Fibroblast of upper back skin (primary cell): ENCODE data around the gene PPP2R3A.
"Not testable (repeated sequence)": the region's sequence is repeated elsewhere in the genome, so short reads cannot be mapped to it uniquely, and the experiment has no call there.

Experiments
- DNase-seq: peaks from one replicate; pipeline ENCODE4 v3.0.0-alpha.2; 2013

PPP2R3A gene

DNA sequence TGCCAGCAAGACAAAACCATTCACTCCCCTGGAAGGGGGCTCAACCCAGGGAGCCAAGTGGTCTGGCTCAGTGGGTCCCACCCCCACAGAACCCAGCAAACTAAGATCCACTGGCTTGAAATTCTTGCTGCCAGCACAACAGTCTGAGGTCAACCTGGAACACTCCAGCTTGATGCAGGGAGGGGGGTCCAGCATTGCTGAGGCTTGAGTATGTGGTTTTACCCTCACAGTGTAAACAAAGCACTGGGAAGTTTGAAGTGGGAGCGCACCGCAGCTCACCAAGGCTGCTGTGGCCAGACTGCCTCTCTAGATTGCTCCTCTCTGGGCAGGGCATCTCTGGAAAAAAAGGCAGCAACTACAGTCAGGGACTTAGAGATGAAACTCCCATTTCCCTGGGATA, 148.9 kb downstream of the PPP2R3A start:
- no peak for DNase-seq

DNA sequence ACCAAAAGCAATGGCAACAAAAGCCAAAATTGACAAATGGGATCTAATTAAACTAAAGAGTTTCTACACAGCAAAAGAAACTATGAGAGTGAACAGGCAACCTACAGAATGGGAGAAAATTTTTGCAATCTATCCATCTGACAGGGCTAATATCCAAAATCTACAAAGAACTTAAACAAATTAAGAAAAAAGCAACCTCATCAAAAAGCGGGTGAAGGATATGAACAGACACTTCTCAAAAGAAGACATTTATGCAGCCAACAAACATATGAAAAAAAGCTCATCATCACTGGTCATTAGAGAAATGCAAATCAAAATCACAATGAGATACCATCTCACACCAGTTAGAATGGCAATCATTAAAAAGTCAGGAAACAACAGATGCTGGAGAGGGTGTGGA, 153.8 kb downstream of the PPP2R3A start:
- not testable (repeated sequence) for DNase-seq

GRCh38 chr3:136119783-136120182, 154.3 kb downstream of the PPP2R3A start:
- DNase-seq: not testable (repeated sequence)

DNA sequence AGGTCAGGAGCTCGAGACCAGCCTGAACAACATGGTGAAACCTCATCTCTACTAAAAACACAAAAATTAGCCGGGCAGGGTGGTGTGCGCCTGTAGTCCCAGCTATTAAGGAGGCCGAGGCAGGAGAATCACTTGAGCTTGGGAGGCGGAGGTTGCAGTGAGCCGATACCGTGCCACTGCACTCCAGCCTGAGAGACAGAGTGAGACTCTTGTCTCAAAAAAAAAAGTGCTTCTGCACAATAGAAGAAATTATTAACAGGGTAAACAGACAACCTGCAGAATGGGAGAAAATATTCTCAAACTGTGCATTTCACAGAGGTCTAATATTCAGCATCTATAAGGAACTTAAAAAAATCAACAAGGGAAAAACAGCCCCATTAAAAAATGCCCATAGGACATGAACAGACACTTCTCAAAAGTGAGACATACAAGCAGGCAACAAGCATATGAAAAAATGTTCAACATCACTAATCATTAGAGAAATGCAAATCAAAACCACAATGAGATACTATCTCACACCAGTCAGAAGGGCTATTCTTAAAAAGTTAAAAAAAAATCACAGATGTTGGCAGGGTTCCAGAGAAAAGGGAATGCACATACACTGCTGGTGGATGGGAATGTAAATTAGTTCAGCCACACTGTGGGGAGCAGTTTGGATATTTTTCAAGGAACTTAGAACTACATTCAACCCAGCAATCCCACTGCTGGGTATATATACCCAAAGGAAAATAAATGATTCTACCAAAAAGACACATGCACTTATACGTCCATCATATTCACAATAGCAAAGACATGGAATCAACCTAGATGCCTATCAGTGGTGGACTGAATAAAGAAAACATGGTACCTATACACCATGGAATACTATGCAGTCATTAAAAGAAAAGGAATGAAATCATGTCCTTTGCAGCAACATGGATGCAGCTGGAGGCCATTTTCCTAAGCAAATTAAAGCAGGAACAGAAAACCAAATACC, 155.1 kb downstream of the PPP2R3A start:
- DNase-seq: peak; percentile 81

DNA sequence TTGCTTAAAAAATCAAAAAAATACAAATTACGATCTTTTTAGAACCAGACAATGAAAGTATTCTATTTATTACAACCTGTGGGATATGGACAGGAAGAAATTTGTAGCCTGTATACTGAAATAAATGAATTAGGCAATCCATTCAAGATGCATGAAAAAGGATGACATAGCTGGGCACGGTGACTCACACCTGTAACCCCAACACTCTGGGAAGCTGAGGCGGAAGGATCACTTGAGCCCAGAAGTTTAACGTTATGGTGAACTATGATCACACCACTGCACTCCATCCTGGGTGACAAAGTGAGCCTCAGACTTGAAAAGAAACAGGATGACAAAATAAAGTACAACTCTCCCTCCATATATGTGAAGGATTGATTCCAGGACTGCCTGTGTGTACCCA, 156.5 kb downstream of the PPP2R3A start:
- DNase-seq: no peak

DNA sequence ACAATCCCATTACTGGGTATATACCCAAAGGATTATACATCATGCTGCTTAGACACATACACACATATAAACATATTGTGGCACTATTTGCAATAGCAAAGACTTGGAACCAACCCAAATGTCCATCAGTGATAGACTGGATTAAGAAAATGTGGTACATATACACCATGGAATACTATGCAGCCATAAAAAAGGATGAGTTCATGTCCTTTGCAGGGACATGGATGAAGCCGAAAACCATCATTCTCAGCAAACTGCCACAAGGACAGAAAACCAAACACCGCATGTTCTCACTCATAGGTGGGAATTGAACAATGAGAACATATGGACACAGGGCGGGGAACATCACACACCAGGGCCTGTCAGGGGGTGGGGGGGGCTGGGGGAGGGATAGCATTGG, 166.1 kb downstream of the PPP2R3A start:
- not testable (repeated sequence) for DNase-seq

- no peak for DNase-seq
Measured at GRCh38 chr3:136134091-136134490, 168.6 kb downstream of the PPP2R3A start.

DNA sequence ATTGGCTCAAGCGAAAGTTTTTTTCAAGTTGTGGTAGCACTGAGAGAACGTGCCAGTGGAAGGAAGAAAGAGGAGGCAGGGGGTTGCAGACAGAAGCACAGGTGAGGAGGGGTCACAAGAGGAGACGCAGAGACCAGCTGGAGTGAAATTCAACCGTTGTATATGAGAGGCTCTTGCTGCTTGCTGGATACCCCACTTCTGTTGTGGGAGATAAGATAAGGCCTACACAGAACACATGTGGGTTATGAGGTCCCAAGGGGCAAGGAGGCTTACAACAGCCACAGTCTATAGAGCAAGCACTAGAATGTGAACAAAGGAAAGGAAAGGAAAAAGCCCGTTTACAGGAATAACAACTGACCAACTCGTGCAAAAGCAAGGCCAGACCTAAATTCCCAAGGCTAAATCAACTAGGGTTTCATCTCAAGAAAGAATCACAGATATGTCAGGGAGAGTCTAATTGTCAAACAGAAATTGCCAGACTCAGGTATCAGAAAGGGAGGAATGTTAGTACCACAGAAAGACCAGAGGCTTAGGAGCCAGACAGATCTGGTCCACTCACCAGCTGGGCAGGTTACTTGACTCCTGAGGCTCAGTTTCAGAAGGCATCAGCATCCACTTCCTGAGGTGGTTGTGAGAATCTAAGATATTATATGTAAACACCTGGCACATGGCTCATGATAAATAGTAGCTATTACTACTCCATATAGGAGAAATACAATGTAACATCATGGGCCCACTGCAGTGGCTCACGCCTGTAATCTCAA, 169.7 kb downstream of the PPP2R3A start:
- no peak for DNase-seq

DNA sequence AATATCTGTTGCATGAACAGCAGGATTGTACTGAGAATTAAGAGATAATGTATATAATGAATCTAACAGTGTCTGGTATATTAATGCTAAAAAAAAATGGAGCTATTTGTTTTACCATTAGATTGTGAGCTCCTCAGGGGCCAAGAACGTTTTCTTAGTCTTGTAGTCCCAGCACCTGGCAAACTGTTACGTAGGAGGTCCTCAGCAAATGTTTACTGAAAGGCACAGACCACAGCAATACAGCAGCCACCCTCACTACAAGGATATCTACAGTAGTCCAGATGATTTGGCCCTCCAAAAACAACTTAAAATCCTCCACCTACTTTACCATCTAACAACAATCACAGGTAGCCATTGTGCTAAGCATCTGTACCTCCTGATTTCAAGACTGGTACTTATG, 170.9 kb downstream of the PPP2R3A start:
- no peak for DNase-seq

- peak; percentile 37 for DNase-seq
Measured at GRCh38 chr3:136141291-136141785, 175.8 kb downstream of the PPP2R3A start.

DNA sequence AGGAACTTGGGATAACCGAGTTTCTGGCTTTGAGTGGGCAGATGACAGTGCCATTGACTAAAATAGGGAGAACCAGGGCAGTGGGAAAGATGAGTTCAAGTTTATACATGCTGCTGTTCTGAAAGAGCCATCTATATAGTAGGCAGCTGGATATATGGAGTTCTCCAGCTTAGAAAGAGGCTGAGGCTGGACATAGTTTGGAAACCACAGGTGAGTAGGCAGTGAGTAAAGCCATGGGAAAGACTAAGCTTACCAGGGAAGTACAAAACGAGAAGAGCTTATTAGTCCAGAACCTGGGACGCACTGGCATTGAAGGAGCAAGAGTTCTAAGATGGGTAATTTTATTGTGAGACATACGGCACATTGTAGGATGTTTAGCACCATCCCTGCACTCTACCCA, 176.4 kb downstream of the PPP2R3A start:
- DNase-seq: peak; percentile 29

DNA sequence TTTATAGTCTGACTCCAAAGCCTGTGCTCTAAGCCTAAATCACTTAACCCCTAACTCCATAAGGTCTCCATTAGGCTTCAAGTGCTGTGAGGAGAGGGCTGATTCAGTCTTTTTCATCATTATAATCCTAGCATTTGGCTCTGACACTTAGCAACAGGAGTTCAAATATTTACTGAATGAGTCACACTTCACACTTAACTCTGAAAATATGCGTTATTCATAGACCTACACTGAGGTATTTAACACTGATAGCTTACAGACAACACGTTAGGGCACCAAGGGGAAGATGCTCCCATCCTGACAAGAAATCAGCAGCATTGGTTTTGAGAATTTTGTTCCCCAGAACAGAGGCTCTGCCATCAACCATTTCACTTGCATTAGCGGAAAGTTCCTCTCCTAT, 177.1 kb downstream of the PPP2R3A start:
- DNase-seq: peak; percentile 90

GRCh38 chr3:136144397-136144796, 178.9 kb downstream of the PPP2R3A start:
- DNase-seq: not testable (repeated sequence)

- no peak for DNase-seq
Measured at GRCh38 chr3:136146981-136147729, 181.6 kb downstream of the PPP2R3A start.

GRCh38 chr3:136149667-136150066, 184.1 kb downstream of the PPP2R3A start:
- peak; percentile 48 for DNase-seq

GRCh38 chr3:136151219-136151618, 185.7 kb downstream of the PPP2R3A start:
- no peak for DNase-seq

DNA sequence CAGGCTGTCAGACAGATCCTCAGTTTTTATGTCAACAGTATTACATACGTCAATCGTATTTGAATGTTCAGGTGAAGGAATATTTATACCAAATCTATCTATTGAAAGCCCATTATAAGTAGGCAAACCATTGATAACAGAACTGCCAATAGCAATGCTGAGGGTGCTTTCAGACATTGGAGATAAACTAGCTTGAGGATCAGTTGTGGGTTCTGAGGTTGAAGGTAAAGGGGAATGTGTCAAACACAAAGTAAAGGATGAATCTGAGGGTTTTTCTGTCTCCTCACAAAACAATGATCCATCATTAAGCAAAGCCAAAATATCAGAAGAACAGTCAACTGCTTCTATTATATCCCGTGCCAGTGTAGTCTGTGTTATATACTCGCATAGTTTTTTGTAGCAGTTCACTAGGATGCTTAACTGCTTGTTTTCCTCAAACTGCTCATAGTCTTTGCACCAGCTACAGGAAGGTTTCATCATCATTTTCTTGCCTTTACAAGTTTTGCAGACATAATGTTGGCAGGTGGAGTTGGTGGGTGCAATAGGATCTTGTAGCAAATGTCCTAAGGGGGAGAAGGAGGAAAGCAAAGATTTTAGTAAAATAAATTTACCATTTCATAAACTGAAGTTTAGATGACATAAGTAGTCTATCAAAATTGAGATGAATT, 186.8 kb downstream of the PPP2R3A start:
- no peak for DNase-seq

DNA sequence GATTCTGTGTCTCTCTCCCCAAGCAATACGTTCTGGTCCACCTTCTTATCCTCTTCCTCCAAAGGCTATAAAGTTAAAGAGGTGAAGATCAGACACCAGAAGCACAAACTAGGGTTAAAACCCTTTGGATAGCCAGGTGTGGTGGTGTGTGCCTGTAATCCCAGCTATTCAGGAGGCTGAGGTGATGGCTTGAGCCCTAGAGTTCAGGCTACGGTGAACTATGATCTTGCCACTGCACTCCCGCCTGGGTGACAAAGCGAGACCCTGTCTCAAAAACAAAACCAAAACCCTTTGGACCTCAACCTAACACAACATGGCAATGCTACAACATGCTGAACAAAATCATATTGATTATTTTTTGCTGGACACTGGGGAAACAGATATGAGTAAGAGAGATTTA, 187.4 kb downstream of the PPP2R3A start:
- DNase-seq: no peak

- DNase-seq: no peak
Measured at GRCh38 chr3:136161516-136161915, 196.0 kb downstream of the PPP2R3A start.

DNA sequence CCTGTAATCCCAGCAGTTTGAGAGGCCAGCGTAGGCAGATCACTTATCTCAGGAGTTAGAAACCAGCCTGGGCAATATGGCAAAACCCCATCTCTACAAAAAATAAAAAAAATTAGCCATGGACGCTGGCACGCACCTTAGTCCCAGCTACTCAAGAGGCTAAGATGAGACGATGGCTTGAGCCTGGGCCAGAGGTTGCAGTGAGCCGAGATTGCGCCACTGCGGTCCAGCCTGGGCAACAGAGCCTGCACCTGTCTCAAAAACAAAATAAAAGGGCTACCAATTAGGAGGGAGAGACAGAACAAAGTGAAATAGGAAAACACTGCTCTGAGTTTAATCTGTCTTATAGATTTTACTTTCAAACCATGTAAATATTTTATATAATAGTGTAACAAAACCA, 196.8 kb downstream of the PPP2R3A start:
- no peak for DNase-seq

- not testable (repeated sequence) for DNase-seq
Measured at GRCh38 chr3:136163607-136164006, 198.1 kb downstream of the PPP2R3A start.

GRCh38 chr3:136166507-136166906, 201.0 kb downstream of the PPP2R3A start:
- no peak for DNase-seq
